ENCODE measurements around the gene GTF2F2. TPM values are rescaled to one million over a fixed set of nuclear protein-coding genes. Genes with fewer than 3 reads are reported as not detected.
"Not testable (repeated sequence)": the region's sequence is repeated elsewhere in the genome, so short reads cannot be mapped to it uniquely, and the experiment has no call there.

The GTF2F2 gene
- total and polyA plus RNA-seq, 2 donors (not counting 3 experiments of a cell fraction or from before 2014, with no cell fraction given): 7.5 to 23.6 TPM

- DNase-seq (ENCODE audit: low read depth, low spot score): no peak
- no peak for TF ChIP-seq FOS (IDR thresholded peaks at IDR 0.05; ENCODE audit: borderline replicate concordance, insufficient read depth, low read length)
- TF ChIP-seq EZH2 (IDR thresholded peaks at IDR 0.05; ENCODE audit: borderline replicate concordance, low read depth, low read length, severe bottlenecking): no peak
- TF ChIP-seq CTCF (IDR thresholded peaks at IDR 0.05; ENCODE audit: extremely low read depth in 1 of 2, insufficient read depth in 1 of 2, low read depth in 1 of 2, low read length in 2 of 2): no peak
- TF ChIP-seq MYC (IDR thresholded peaks at IDR 0.05; ENCODE audit: low read depth, low read length): no peak
- TF ChIP-seq JUN (IDR thresholded peaks at IDR 0.05; ENCODE audit: borderline replicate concordance, insufficient read depth, insufficient read length, low read depth): no peak
- TF ChIP-seq POLR2A (IDR thresholded peaks at IDR 0.05; ENCODE audit: low read depth, low read length): no peak
- TF ChIP-seq POLR2AphosphoS5 (IDR thresholded peaks at IDR 0.05; ENCODE audit: insufficient read depth, low read depth, low read length): no peak
- TF ChIP-seq MAX (IDR thresholded peaks at IDR 0.05; ENCODE audit: insufficient read depth, insufficient read length): no peak
- TF ChIP-seq GATA2 (IDR thresholded peaks at IDR 0.05; ENCODE audit: insufficient read depth, insufficient read length, low read depth, low read length): no peak
- Histone ChIP-seq H3K4me1 (ENCODE audit: control insufficient read depth, extremely low read depth, insufficient read depth, low read length) (no peaks in the 10 kb centered on the region), H3K79me2 (ENCODE audit: control insufficient read depth, insufficient read depth, low read length) (no peaks in the 10 kb centered on the region), H2AFZ (ENCODE audit: low read depth, low read length) (no peak overlapping the region), H3K27ac (ENCODE audit: insufficient read depth, low read depth, low read length) (no peak overlapping the region), H3K9me3 (replicated peaks; ENCODE audit: control insufficient read depth, insufficient read depth, low read length) (no peaks in the 10 kb centered on the region), H3K36me3 (ENCODE audit: control insufficient read depth in 2 of 2, extremely low read depth in 1 of 2, insufficient read depth in 2 of 2, low read length in 2 of 2) (no peaks in the 10 kb centered on the region), H3K4me2 (ENCODE audit: insufficient read depth, low read length) (no peak overlapping the region), H3K9me1 (replicated peaks; ENCODE audit: control insufficient read depth, extremely low read depth, insufficient read depth, low read length) (no peaks in the 10 kb centered on the region), H3K27me3 (ENCODE audit: control insufficient read depth in 2 of 2, insufficient read depth in 2 of 2, low read length in 2 of 2) (no peaks in the 10 kb centered on the region), H3K4me3 (replicated peaks in 1 of 3; ENCODE audit: insufficient read depth in 1 of 3, low read depth in 1 of 3, low read length in 3 of 3) (no peak overlapping the region), H3K9ac (replicated peaks; ENCODE audit: extremely low read depth, insufficient read depth, low read length) (no peak overlapping the region), H4K20me1 (replicated peaks; ENCODE audit: control insufficient read depth, extremely low read depth, insufficient read depth, low read length) (no peaks in the 10 kb centered on the region)
- intact Hi-C loops (cut with micrococcal nuclease) (no loop called here), dilution Hi-C loops (cut with MboI; ENCODE audit: extremely low pct_ligation_motif_present, low sequenced_read_pairs) (no loop called here)
- BruUV-seq (replicated peaks): no TSS peak
- ChIA-PET CTCF (no interaction called here), POLR2A (no interaction called here)
- FAIRE-seq: no peak
Observed at GRCh38 chr13:45243077-45243476, 122.8 kb downstream of the GTF2F2 start.

GRCh38 chr13:45244736-45245135 lies 124.4 kb downstream of the GTF2F2 start:
- H3K9me1 ChIP-seq (replicated peaks; ENCODE audit: control insufficient read depth, extremely low read depth, insufficient read depth, low read length); H4K20me1 ChIP-seq (replicated peaks; ENCODE audit: control insufficient read depth, extremely low read depth, insufficient read depth, low read length); DNase-seq (ENCODE audit: low read depth, low spot score); H3K9me3 ChIP-seq (replicated peaks; ENCODE audit: control insufficient read depth, insufficient read depth, low read length); BruUV-seq (replicated peaks); dilution Hi-C loops (cut with MboI; ENCODE audit: extremely low pct_ligation_motif_present, low sequenced_read_pairs); POLR2A ChIA-PET; H3K79me2 ChIP-seq (ENCODE audit: control insufficient read depth, insufficient read depth, low read length); intact Hi-C loops (cut with micrococcal nuclease); H3K27ac ChIP-seq (ENCODE audit: insufficient read depth, low read depth, low read length); H3K4me2 ChIP-seq (ENCODE audit: insufficient read depth, low read length); H2AFZ ChIP-seq (ENCODE audit: low read depth, low read length); H3K4me1 ChIP-seq (ENCODE audit: control insufficient read depth, extremely low read depth, insufficient read depth, low read length); H3K27me3 ChIP-seq (ENCODE audit: control insufficient read depth in 2 of 2, insufficient read depth in 2 of 2, low read length in 2 of 2); H3K36me3 ChIP-seq (ENCODE audit: control insufficient read depth in 2 of 2, extremely low read depth in 1 of 2, insufficient read depth in 2 of 2, low read length in 2 of 2); FAIRE-seq; H3K9ac ChIP-seq (replicated peaks; ENCODE audit: extremely low read depth, insufficient read depth, low read length); H3K4me3 ChIP-seq (replicated peaks in 1 of 3; ENCODE audit: insufficient read depth in 1 of 3, low read depth in 1 of 3, low read length in 3 of 3): not testable (repeated sequence)
- CTCF ChIA-PET: interaction anchor here (1.0 kb wide), 1 partner anchor 36 kb away, joined by 5 read pairs; no protein-coding TSS in a partner anchor
